ENCODE data around the gene CLCNKB.
"Not testable (repeated sequence)": the region's sequence is repeated elsewhere in the genome, so short reads cannot be mapped to it uniquely, and the experiment has no call there.

Gene CLCNKB

DNA sequence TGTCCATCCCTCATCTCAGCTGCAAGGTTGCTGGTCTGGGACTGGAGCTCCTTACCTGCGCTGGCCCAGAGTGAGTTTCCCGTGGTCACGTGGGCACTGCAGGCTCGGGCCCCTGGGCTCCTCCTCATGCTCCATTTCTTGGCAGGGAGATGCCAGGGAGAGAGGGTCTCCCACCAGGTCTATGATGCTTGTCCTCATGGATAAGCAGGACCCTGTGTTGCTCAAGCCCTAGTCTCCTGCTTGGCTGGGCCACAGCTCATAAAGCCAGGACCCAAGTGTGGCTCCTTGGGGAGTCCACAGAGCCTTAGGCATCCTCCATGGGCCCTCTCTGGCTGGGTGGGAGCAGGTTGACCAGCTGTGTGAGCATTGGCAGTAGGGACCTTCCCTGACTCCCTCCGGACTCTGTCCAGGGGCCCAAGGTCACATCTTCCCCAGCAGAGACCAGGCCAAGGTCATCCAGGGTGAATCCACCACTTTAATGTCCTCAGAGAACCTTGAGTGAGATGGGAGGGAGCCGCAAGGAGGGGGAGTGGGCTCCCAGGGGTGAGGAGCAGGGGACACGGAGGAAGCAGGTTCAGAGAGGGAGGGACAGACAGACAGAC lies 13.8 kb downstream of the CLCNKB start:
- DNase-seq (ENCODE audit: low read depth, low spot score): not testable (repeated sequence)

- not testable (repeated sequence) for DNase-seq (ENCODE audit: low read depth, low spot score)
Observed at GRCh38 chr1:16058394-16059120, 15.0 kb downstream of the CLCNKB start.

DNA sequence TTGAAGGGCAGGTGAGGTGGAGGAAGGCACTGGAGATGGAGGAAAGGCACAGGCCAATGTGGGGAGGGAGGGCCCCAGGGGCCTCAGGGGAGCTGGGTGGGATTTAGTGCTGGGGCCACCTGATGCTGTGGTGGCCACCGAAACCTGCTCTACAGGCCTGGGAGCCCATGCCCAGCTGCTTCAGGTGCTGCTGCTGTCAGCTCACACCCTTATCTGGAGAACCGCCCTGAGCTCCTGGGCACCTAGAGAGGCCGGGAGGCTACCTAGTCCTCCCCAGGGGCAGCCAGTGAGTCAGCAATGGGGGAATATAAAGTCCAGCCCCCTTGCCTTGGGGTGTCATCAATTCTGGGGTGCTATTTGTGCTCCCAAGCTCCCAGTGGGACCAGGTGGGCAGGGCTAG lies 17.7 kb downstream of the CLCNKB start:
- no peak for DNase-seq (ENCODE audit: low read depth, low spot score)

GRCh38 chr1:16061989-16062686 lies 18.6 kb downstream of the CLCNKB start:
- DNase-seq (ENCODE audit: low read depth, low spot score): not testable (repeated sequence)

GRCh38 chr1:16062687-16063075 lies 19.1 kb downstream of the CLCNKB start:
- DNase-seq (ENCODE audit: low read depth, low spot score): not testable (repeated sequence)

DNA sequence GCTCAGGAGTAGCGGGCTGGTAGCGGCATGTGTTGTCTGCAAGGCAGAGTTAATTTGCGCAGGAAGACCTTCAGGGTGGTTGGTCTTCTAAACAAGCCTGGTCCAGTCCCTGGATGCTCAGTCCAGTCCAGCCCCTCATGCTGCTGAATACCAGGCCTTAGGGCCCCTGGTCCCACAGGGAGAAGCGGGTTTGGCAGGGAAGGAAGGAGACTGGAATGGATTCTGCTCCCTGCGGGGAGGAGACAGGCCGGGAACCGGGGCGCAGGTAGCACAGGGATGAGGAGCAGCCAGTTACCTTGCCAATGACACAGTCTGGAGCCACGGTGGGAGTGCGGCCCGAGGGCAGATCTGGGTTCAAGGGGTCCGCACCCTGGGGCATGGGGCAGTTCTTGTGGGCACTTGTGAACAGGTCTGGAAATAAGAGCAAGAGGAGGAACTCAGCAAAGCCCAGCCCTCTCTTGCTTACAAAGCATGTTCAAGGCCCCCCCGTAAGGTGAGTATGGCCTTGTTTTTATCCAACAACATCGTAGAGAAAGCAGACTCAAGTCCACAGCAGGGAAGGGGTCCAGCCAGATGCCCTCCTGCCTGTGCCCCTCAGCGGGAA lies 19.7 kb downstream of the CLCNKB start:
- DNase-seq (ENCODE audit: low read depth, low spot score): no peak

- DNase-seq (ENCODE audit: low read depth, low spot score): no peak
Observed at GRCh38 chr1:16063921-16064320, 20.3 kb downstream of the CLCNKB start.

- no peak for DNase-seq (ENCODE audit: low read depth, low spot score)
Observed at GRCh38 chr1:16064536-16065268, 21.1 kb downstream of the CLCNKB start.

DNA sequence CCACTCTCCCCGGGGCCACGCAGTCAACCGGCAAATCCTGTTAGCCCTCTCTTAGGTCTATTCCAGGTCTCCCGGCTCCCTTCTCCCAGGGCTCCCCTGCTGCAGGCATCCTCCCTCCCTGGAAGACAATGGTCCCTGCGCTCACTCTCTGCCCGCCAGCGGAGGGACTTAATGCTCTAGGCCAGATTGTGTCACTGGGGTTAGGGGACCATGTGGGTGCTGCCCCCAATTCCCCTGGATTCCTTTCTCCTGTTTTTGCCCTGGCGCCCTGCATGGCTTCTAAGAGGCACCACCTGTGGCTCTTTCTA lies 21.6 kb downstream of the CLCNKB start:
- no peak for DNase-seq (ENCODE audit: low read depth, low spot score)

DNA sequence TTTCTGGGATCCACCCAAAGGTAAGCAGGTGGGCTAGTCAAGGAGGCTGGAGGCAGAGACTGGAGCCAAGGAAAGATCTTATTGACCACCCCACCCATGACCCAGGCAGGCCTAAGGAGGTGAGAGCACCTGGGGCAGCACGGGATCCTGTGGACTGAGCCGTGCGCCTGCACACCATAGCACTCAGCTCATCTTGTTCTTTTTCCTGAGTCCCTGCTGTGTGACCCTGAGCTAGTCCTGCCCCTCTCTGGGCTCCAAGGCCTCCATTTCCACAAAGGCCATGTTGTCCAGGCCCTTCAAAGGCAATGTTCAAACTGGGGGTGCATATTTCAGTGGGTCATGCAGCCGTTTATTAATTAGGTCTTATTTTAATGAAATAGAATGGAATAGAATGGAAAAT lies 22.7 kb downstream of the CLCNKB start:
- DNase-seq (ENCODE audit: low read depth, low spot score): no peak

DNA sequence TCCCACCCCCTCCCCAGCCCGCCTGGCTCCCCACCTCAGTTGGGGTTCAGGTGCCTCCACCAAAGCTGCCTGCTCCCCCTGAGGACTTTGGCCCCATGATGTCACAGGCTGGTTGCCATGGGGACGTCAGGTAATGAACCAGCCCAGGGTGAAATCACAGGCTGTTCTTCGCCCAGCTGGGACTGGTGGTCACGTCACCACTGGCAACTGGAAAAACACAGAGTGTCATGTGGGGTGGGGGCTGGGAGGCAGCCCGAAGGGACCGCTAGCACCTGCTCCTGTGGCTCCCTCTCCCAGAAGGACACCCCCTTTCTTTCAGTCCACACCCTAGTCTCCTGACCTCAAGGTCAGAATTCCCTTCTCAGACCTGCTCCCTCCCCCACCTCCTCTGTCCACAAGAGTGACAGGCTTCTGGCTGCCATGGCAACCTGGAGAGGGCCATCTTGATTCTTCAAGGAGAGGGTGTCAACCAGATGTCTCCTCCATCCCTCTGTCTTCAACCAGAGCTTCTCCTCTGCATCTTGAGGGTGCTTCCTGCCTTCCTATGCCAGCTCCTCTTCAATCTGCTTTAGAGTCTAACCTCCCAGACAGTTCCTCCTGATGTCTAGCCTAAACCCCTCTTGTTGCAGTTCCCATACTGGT lies 23.7 kb downstream of the CLCNKB start:
- no peak for DNase-seq (ENCODE audit: low read depth, low spot score)

DNA sequence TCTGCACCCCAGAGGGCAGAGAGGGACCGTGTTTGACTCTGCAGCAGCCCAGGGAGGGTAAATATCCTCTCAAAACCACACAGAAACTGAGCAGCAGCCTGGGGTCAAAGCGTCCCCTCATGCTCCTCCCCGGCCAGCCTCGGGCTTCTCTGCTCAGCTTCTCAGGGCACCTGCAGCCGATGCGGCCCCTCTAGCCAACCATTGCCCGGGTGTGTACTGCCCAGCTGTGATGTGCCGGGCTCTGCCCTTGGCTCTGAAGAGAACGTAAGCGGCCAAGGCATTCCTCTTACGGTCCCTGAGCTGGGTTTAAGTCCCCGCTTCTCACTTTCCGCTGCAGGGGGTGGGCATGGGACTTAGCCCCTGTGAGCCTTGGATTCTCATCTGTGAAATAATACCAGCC lies 24.4 kb downstream of the CLCNKB start:
- DNase-seq (ENCODE audit: low read depth, low spot score): no peak

GRCh38 chr1:16068356-16069270 lies 25.0 kb downstream of the CLCNKB start:
- no peak for DNase-seq (ENCODE audit: low read depth, low spot score)

DNA sequence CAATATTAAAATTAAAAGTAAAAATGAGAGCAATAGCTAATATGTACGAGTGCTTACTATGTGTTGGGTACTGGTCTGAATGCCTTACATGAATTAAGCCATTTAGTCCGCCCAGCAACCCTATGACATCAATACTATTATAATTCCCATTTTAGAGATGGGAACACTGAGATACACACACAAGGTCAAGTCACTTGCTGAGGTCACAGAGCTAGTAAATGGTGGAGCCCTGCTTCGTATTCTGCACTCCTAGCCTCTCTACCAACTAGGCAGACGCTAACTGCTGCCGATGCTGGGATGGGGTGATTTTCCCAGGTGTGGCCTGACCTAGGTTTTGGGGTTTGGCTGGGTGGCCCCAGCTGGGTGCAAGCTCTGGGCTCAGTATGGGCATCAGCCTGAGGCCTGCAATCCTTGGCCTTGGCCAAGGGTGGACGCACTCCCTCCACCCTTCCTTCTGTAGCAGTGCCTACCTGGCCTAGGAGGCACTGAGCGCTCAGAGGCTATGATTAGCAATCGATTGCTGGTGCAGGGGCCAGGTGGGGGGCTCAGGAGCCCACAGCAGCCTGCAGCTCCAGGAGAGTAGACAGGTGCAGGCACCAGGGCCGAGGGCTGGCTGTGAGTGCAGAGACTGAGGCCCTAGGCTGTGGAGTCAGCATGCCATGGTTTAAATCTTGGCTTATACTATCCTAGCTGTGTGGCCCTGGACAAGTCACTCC lies 27.2 kb downstream of the CLCNKB start:
- no peak for DNase-seq (ENCODE audit: low read depth, low spot score)

GRCh38 chr1:16071614-16072013 lies 28.0 kb downstream of the CLCNKB start:
- no peak for DNase-seq (ENCODE audit: low read depth, low spot score)

GRCh38 chr1:16072095-16072494 lies 28.5 kb downstream of the CLCNKB start:
- DNase-seq (ENCODE audit: low read depth, low spot score): no peak

DNA sequence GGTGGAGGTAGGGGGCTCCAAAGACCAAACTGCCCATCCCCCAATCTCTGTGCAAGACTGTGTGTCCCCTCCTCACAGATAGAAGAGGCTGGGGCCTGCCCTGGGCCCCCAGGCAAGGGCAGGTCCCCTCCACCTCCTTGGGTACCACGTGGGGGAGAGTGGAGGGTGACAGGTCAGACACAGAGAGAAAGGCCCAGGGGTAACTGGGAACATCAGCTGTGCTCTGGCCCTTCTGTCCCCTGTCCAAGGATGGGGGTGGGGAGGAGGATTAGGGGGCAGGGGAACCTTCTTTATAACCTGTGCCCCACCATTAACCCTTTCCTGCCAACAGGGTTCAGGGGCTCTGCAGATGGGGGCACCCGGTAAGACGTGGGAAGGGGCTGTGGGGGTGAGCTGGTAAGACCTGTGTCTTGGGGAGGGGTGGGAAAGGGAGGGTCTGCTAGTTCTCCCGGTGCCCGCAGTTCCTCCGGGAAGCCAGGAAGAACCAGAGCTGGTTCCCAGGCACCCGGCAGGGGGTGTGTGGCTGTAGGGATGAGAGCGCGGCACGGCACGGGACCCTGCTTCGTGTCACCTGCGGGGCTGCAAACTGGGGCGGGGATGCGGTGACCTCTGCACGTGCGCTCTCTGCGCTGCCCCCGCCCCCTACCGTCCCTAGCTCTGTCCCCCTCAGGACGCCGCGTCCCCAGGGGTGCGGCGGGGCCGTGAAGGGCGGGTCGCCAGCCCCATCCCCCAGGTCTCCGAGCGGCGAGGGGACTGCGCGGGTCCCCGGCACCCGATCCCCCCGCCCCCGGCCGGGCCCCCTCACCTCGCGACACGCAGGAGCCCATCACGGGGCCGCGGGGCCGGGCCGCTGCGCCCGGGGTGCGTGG lies 29.3 kb downstream of the CLCNKB start:
- no peak for DNase-seq (ENCODE audit: low read depth, low spot score)

GRCh38 chr1:16073490-16074119 lies 30.0 kb downstream of the CLCNKB start, which contains the start of gene FAM131C:
Gene FAM131C (minus strand): TSS chr1:16073651. CDS start chr1:16073442, 209 bp downstream.
- no peak for DNase-seq (ENCODE audit: low read depth, low spot score)

Measured in activated naive CD8-positive, alpha-beta T cell treated with anti-CD3 and anti-CD28 coated beads, Interleukin-2, amount 50 U/mL, for 16 hours (primary cell).